H9 (cell line): ENCODE data around the gene UBTF. TPM values are rescaled to one million over a fixed set of nuclear protein-coding genes. Genes with fewer than 3 reads are reported as not detected.
A peak's percentile ranks its signal among the peaks of the same experiment; 100 is the strongest.

Experiments
- DNase-seq: peaks from one replicate; pipeline ENCODE4 v3.0.0-alpha.2; 2017
- H2AFZ ChIP-seq: one replicate; pipeline ENCODE4 v1.6.1; 2013; ENCODE audit warnings: mild to moderate bottlenecking, low read length, control low read depth, moderate library complexity
- H2AK5ac ChIP-seq: 2 replicates; pipeline ENCODE4 v1.6.1; 2013; ENCODE audit warnings: low read length, control low read depth, mixed read lengths; ENCODE audit not compliant: insufficient read length
- H2BK120ac ChIP-seq: one replicate; pipeline ENCODE4 v1.6.1; 2013; ENCODE audit warnings: low read depth, mild to moderate bottlenecking, low read length, control low read depth, inconsistent platforms; ENCODE audit not compliant: poor library complexity, severe bottlenecking
- H2BK12ac ChIP-seq: 2 replicates; pipeline ENCODE4 v1.6.1; 2013; ENCODE audit warnings: low read length, control low read depth, mixed read lengths, low read depth; ENCODE audit not compliant: insufficient read length
- H2BK15ac ChIP-seq: 2 replicates; pipeline ENCODE4 v1.6.1; 2013; ENCODE audit warnings: low read depth, low read length, control low read depth
- H2BK20ac ChIP-seq: one replicate; pipeline ENCODE4 v1.6.1; 2013; ENCODE audit warnings: low read depth, mild to moderate bottlenecking, low read length, control low read depth, inconsistent platforms; ENCODE audit not compliant: poor library complexity, severe bottlenecking
- H2BK5ac ChIP-seq: 2 replicates; pipeline ENCODE4 v1.6.1; 2013; ENCODE audit warnings: low read length, control low read depth, mixed read lengths; ENCODE audit not compliant: insufficient read length
- H3K14ac ChIP-seq: 2 replicates; pipeline ENCODE4 v1.6.1; 2013; ENCODE audit warnings: low read length, control low read depth; ENCODE audit not compliant: insufficient read depth
- H3K18ac ChIP-seq: 2 replicates; pipeline ENCODE4 v1.6.1; 2013; ENCODE audit warnings: low read depth, mild to moderate bottlenecking, mixed read lengths, low read length, control low read depth; ENCODE audit not compliant: insufficient read length
- H3K23ac ChIP-seq: 2 replicates; pipeline ENCODE4 v1.6.1; 2013; ENCODE audit warnings: low read length, control low read depth, mixed read lengths, low read depth; ENCODE audit not compliant: insufficient read length
- H3K23me2 ChIP-seq: 2 replicates; pipeline ENCODE4 v1.6.1; 2013; ENCODE audit warnings: low read depth, mild to moderate bottlenecking, mixed read lengths, low read length, control low read depth; ENCODE audit not compliant: insufficient read length, poor library complexity, severe bottlenecking
- H3K27ac ChIP-seq: 2 replicates; pipeline ENCODE4 v1.5.1; 2013; ENCODE audit warnings: low read length, control low read depth, mixed read lengths, low read depth; ENCODE audit not compliant: insufficient read length
- H3K27me3 ChIP-seq: 2 replicates; pipeline ENCODE4 v1.6.1; 2013; ENCODE audit warnings: low read length, control low read depth, inconsistent platforms; ENCODE audit not compliant: insufficient read depth
- H3K4ac ChIP-seq: 2 replicates; pipeline ENCODE4 v1.6.1; 2013; ENCODE audit warnings: low read depth, mild to moderate bottlenecking, control low read depth, inconsistent platforms, low read length, moderate library complexity
- H3K4me1 ChIP-seq: 2 replicates; pipeline ENCODE4 v1.6.1; 2013; ENCODE audit warnings: low read length, control low read depth, inconsistent platforms; ENCODE audit not compliant: insufficient read depth
- H3K4me2 ChIP-seq: 2 replicates; pipeline ENCODE4 v1.6.1; 2013; ENCODE audit warnings: low read length, control low read depth, mixed read lengths; ENCODE audit not compliant: insufficient read length, insufficient read depth
- H3K56ac ChIP-seq: 2 replicates; pipeline ENCODE4 v1.6.1; 2013; ENCODE audit warnings: low read depth, mild to moderate bottlenecking, mixed read lengths, low read length, control low read depth; ENCODE audit not compliant: insufficient read length
- H3K79me1 ChIP-seq: 2 replicates; pipeline ENCODE4 v1.6.1; 2013; ENCODE audit warnings: low read depth, mild to moderate bottlenecking, moderate library complexity, low read length, control low read depth, inconsistent platforms; ENCODE audit not compliant: insufficient read depth, poor library complexity, severe bottlenecking
- H3K79me2 ChIP-seq: 2 replicates; pipeline ENCODE4 v1.6.1; 2013; ENCODE audit warnings: low read length, control low read depth, inconsistent platforms; ENCODE audit not compliant: insufficient read depth
- H3K9ac ChIP-seq: 2 replicates; pipeline ENCODE4 v1.6.1; 2013; ENCODE audit warnings: low read length, control low read depth, mixed read lengths; ENCODE audit not compliant: insufficient read length; ENCODE audit errors: extremely low read depth
- H3K9me3 ChIP-seq: one replicate; pipeline ENCODE4 v1.6.1; 2013; ENCODE audit warnings: low read depth, low read length, inconsistent platforms; ENCODE audit not compliant: control insufficient read depth
- H3T11ph ChIP-seq: one replicate; pipeline ENCODE4 v1.6.1; 2013; ENCODE audit warnings: mild to moderate bottlenecking, low read length, control low read depth, inconsistent platforms
- H4K20me1 ChIP-seq: one replicate; pipeline ENCODE4 v1.6.1; 2013; ENCODE audit not compliant: control insufficient read depth, insufficient read length, insufficient read depth
- H4K5ac ChIP-seq: 2 replicates; pipeline ENCODE4 v1.6.1; 2013; ENCODE audit warnings: low read depth, mild to moderate bottlenecking, mixed read lengths, low read length, control low read depth; ENCODE audit not compliant: insufficient read length
- H4K8ac ChIP-seq: replicated peaks from 2 replicates; pipeline ENCODE4 v1.6.1; 2013; ENCODE audit warnings: low read length, control low read depth, mixed read lengths, low read depth; ENCODE audit not compliant: insufficient read length
- H4K91ac ChIP-seq: 2 replicates; pipeline ENCODE4 v1.6.1; 2013; ENCODE audit warnings: low read depth, mild to moderate bottlenecking, moderate library complexity, mixed read lengths, low read length, control low read depth; ENCODE audit not compliant: insufficient read length
- H3K27ac Mint-ChIP-seq, 3 experiments: 2 replicates in 2 of 3; 3 replicates in 1 of 3; pipeline ENCODE4 v1.8.0; 2020 to 2021; ENCODE audit warnings: mixed read lengths in 3 of 3, mild to moderate bottlenecking in 1 of 3, moderate library complexity in 1 of 3
- H3K27me3 Mint-ChIP-seq: 2 replicates; pipeline ENCODE4 v1.8.0; 2021; ENCODE audit warnings: low read depth, mild to moderate bottlenecking, moderate library complexity, mixed read lengths
- H3K36me3 Mint-ChIP-seq, 3 experiments: 2 replicates in 2 of 3; 3 replicates in 1 of 3; pipeline ENCODE4 v1.8.0; 2020 to 2021; ENCODE audit warnings: low read depth in 3 of 3, mixed read lengths in 3 of 3; ENCODE audit not compliant: insufficient read depth in 1 of 3
- H3K4me1 Mint-ChIP-seq, 2 experiments: 2 replicates each; pipeline ENCODE4 v1.8.0; 2020; ENCODE audit warnings: mixed read lengths in 2 of 2
- H3K4me3 Mint-ChIP-seq, 2 experiments: 2 replicates in 1 of 2; 3 replicates in 1 of 2; pipeline ENCODE4 v1.8.0; 2020 to 2021; ENCODE audit warnings: mild to moderate bottlenecking in 2 of 2, mixed read lengths in 2 of 2, moderate library complexity in 1 of 2
- H3K9me3 Mint-ChIP-seq, 2 experiments: 2 replicates in 1 of 2; 3 replicates in 1 of 2; pipeline ENCODE4 v1.8.0; 2020; ENCODE audit warnings: mild to moderate bottlenecking in 2 of 2, mixed read lengths in 2 of 2, moderate library complexity in 1 of 2
- CTCF ChIP-seq: fragments of 200-600 bp; sonication (generic); conservative IDR thresholded peaks from 3 replicates; pipeline ENCODE4 v1.8.0; 2021; ENCODE audit warnings: antibody characterized with exemption, mild to moderate bottlenecking
- WGBS: extraction: QIAGEN DNeasy Blood & Tissue Kit; methylation state at CpG from one replicate; pipeline ENCODE4 v1.1.7; 2013; ENCODE audit warnings: missing lambda C conversion rate, low lambda C conversion rate, mixed read lengths; ENCODE audit not compliant: insufficient read length; ENCODE audit errors: extremely low coverage; 5-methylcytosine and 5-hydroxymethylcytosine counted together
- total RNA-seq: library from RNA; stranded (reverse); gene quantifications from 2 replicates; pipeline ENCODE4 v1.2.1, GENCODE V29; 2021

Gene UBTF
- total RNA-seq, 1 experiment from 2014 or later: 151 TPM

DNA sequence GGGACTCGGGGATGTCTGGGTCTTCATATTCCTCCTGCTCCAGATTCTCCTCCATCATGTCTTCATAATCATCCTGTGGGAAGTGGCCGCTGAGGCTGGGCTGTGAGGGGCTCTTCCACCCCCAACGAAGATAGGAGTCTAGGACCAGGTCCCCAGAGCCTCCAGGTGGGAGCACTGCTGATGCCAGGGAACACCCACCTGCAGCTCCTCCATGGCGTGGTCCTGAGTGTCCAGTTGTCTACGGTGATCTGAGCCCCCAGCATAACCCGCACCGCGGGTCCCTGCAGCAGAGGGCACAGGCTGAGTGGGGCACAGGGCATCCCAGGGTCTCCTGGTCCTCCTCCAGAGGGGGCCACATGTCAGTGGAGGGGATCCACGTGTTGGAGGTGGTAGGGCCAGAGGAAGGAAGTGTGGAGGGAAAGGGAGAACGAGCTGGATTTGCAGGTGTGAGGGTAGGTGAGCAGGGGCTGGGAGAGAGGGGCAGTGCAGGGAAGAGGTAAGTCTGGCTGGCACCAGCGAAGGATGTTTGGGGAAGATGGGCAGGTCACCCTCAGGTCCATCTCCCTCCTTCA, 43.3 kb upstream of the UBTF start:
- Mint-ChIP-seq H3K27ac (peak overlapping the region in 1 of 3 experiments; percentile 35; a peak in 1 of 7 replicates), H3K36me3 (no peaks in the 10 kb centered on the region), H3K27me3 (peaks cover 9% of the 10 kb centered on the region), H3K4me3 (no peak overlapping the region), H3K4me1 (peaks cover 0 to 6% of the 10 kb centered on the region in 2 experiments; a peak in 2 of 4 replicates), H3K9me3 (no peaks in the 10 kb centered on the region)
- Histone ChIP-seq H3K27ac (no peak overlapping the region), H2AFZ (no peak overlapping the region), H3K18ac (no peak overlapping the region), H4K8ac (no peak overlapping the region), H3K14ac (no peak overlapping the region), H3K79me2 (no peaks in the 10 kb centered on the region), H4K20me1 (no peaks in the 10 kb centered on the region), H2AK5ac (no peak overlapping the region), H4K91ac (no peak overlapping the region), H3K4me1 (no peaks in the 10 kb centered on the region), H3K56ac (no peak overlapping the region), H4K5ac (no peak overlapping the region), H3K23me2 (no peaks in the 10 kb centered on the region), H3K79me1 (no peaks in the 10 kb centered on the region), H3K9ac (no peak overlapping the region), H2BK20ac (no peak overlapping the region), H3T11ph (no peak overlapping the region), H2BK15ac (no peak overlapping the region), H3K4ac (no peak overlapping the region), H3K9me3 (no peaks in the 10 kb centered on the region), H2BK120ac (no peak overlapping the region), H3K27me3 (no peaks in the 10 kb centered on the region), H3K4me2 (no peak overlapping the region), H3K23ac (no peak overlapping the region), H2BK5ac (no peak overlapping the region), H2BK12ac (no peak overlapping the region)
- TF ChIP-seq CTCF: no peak
- no CpG with 5 or more reads among the region's 11 CpGs for WGBS
- DNase-seq: no peak
